ENCODE results near the gene RNF152. TPM values are rescaled to one million over a fixed set of nuclear protein-coding genes. Genes with fewer than 3 reads are reported as not detected.

Gene RNF152
- total and polyA plus RNA-seq, 2 donors (not counting 3 experiments of a cell fraction or from before 2014, with no cell fraction given) = 20.8 to 27.5 TPM

- no TSS peak for BruUV-seq (replicated peaks)
- CTCF ChIA-PET = interaction anchor here (1.1 to 2.5 kb wide), 5 partner anchors 9 to 37 kb away, joined by 3 to 10 read pairs (median 3); partner anchors contain the start of gene RNF152
- TF ChIP-seq GATA2 (IDR thresholded peaks at IDR 0.05; ENCODE audit: insufficient read depth, insufficient read length, low read depth, low read length) = no peak
- TF ChIP-seq EZH2 (IDR thresholded peaks at IDR 0.05; ENCODE audit: borderline replicate concordance, low read depth, low read length, severe bottlenecking) = no peak
- no peak for TF ChIP-seq JUN (IDR thresholded peaks at IDR 0.05; ENCODE audit: borderline replicate concordance, insufficient read depth, insufficient read length, low read depth)
- TF ChIP-seq POLR2AphosphoS5 (IDR thresholded peaks at IDR 0.05; ENCODE audit: insufficient read depth, low read depth, low read length) = no peak
- TF ChIP-seq, protein P1, sequence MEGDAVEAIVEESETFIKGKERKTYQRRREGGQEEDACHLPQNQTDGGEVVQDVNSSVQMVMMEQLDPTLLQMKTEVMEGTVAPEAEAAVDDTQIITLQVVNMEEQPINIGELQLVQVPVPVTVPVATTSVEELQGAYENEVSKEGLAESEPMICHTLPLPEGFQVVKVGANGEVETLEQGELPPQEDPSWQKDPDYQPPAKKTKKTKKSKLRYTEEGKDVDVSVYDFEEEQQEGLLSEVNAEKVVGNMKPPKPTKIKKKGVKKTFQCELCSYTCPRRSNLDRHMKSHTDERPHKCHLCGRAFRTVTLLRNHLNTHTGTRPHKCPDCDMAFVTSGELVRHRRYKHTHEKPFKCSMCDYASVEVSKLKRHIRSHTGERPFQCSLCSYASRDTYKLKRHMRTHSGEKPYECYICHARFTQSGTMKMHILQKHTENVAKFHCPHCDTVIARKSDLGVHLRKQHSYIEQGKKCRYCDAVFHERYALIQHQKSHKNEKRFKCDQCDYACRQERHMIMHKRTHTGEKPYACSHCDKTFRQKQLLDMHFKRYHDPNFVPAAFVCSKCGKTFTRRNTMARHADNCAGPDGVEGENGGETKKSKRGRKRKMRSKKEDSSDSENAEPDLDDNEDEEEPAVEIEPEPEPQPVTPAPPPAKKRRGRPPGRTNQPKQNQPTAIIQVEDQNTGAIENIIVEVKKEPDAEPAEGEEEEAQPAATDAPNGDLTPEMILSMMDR (IDR thresholded peaks at IDR 0.05; ENCODE audit: extremely low read depth in 1 of 2, insufficient read depth in 1 of 2, low read depth in 1 of 2, low read length in 2 of 2) = no peak
- no peak for TF ChIP-seq POLR2A (IDR thresholded peaks at IDR 0.05; ENCODE audit: low read depth, low read length)
- no peak for TF ChIP-seq FOS (IDR thresholded peaks at IDR 0.05; ENCODE audit: borderline replicate concordance, insufficient read depth, low read length)
- no peak for TF ChIP-seq MYC (IDR thresholded peaks at IDR 0.05; ENCODE audit: low read depth, low read length)
- no peak for TF ChIP-seq MAX (IDR thresholded peaks at IDR 0.05; ENCODE audit: insufficient read depth, insufficient read length)
Observed at GRCh38 chr18:61855449-61856378, 37.1 kb downstream of the RNF152 start.

More at GRCh38 chr18:61855449-61856378, 37.1 kb downstream of the RNF152 start:
- Histone ChIP-seq H3K27ac (ENCODE audit: insufficient read depth, low read depth, low read length) (no peak overlapping the region), H3K4me1 (ENCODE audit: control insufficient read depth, extremely low read depth, insufficient read depth, low read length) (no peaks in the 10 kb centered on the region), H3K36me3 (ENCODE audit: control insufficient read depth in 2 of 2, extremely low read depth in 1 of 2, insufficient read depth in 2 of 2, low read length in 2 of 2) (no peaks in the 10 kb centered on the region), H3K9me1 (replicated peaks; ENCODE audit: control insufficient read depth, extremely low read depth, insufficient read depth, low read length) (no peaks in the 10 kb centered on the region), H3K79me2 (ENCODE audit: control insufficient read depth, insufficient read depth, low read length) (peaks cover 67% of the 10 kb centered on the region), H4K20me1 (replicated peaks; ENCODE audit: control insufficient read depth, extremely low read depth, insufficient read depth, low read length) (no peaks in the 10 kb centered on the region), H3K4me3 (replicated peaks in 1 of 3; ENCODE audit: insufficient read depth in 1 of 3, low read depth in 1 of 3, low read length in 3 of 3) (no peak overlapping the region), H3K9me3 (replicated peaks; ENCODE audit: control insufficient read depth, insufficient read depth, low read length) (no peaks in the 10 kb centered on the region), H3K4me2 (ENCODE audit: insufficient read depth, low read length) (no peak overlapping the region), H3K27me3 (ENCODE audit: control insufficient read depth in 2 of 2, insufficient read depth in 2 of 2, low read length in 2 of 2) (no peaks in the 10 kb centered on the region), H2AFZ (ENCODE audit: low read depth, low read length) (no peak overlapping the region), H3K9ac (replicated peaks; ENCODE audit: extremely low read depth, insufficient read depth, low read length) (no peak overlapping the region)
- intact Hi-C loops (cut with micrococcal nuclease) (no loop called here), dilution Hi-C loops (cut with MboI; ENCODE audit: extremely low pct_ligation_motif_present, low sequenced_read_pairs) (no loop called here)
- DNase-seq (ENCODE audit: low read depth, low spot score) (no peak), FAIRE-seq (no peak)
- POLR2A ChIA-PET = interaction anchor here (0.8 kb wide), 1 partner anchor 282 kb away, joined by 3 read pairs; no protein-coding TSS in a partner anchor
